GM18868 (cell line): ENCODE data around the gene LHX5.

Source experiments
- ATAC-seq: cut with Tn5 transposase; IDR thresholded peaks from one replicate; pipeline ENCODE4 v1.9.1; 2021; ENCODE audit warnings: mild to moderate bottlenecking, moderate library complexity; ENCODE audit not compliant: unreplicated experiment

Gene LHX5

GRCh38 chr12:113478351-113479011 is 6.8 kb upstream of the LHX5 start:
- no peak for ATAC-seq

GRCh38 chr12:113477842-113478215 is 6.2 kb upstream of the LHX5 start:
- ATAC-seq: no peak

DNA sequence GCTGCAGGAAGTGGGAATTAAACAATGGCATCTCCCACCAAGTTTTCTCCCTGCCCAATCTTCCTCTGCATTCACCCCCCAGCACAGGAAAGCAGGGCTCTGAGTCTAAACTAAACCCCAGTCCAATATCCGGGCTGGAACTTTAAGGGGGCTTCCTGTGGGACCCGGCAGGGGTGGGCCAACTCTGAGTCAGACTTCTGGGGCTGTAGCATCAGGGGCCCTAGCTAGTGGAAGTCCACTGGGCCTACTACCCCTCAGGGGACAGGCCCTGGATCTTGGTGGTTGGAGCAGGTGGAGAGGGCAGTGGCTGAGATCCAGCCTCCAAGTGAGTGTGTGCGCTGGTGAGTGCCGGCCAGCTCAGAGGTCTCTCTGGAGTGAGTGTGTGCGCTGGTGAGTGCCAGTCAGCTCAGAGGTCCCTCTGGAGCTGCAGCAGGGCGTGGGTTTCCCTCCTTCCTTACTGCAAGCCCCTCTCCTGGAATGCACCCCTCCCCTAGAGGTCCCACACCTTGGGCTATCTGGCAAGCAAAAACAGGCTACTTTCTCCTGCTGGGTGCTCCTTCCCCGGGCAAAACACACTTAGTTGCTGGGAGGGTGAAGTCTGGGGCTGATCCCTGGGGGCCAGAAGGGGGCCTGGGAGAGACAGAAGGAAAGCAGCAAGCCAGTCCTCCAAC is 5.6 kb upstream of the LHX5 start:
- ATAC-seq: no peak

- ATAC-seq: no peak
Observed at GRCh38 chr12:113476176-113476986, 4.7 kb upstream of the LHX5 start.

GRCh38 chr12:113475451-113476175 is 3.9 kb upstream of the LHX5 start:
- no peak for ATAC-seq

- no peak for ATAC-seq
Observed at GRCh38 chr12:113474635-113475436, 3.2 kb upstream of the LHX5 start.

- no peak for ATAC-seq
Observed at GRCh38 chr12:113473942-113474341, 2.3 kb upstream of the LHX5 start.

DNA sequence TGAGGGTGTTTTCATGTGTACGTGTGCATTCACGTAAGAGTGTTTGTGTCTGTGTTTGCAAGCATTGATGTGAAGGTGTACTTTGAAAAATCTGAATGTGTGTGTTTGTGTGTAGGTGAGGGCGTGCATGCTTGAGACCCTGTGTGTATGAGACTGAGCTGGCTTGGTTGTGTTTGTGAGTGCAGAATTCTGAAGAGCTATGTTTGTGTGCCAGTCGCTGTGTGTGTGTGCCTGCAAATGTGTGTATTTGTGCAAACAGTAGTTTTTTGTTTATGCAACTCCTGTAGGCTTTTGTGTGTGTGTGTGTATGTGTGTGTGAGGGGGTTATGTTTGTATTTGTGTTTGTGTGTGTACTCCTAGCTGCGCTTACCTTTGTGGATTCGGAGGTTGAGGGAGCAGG is 1.7 kb upstream of the LHX5 start:
- ATAC-seq: no peak

- no peak for ATAC-seq
Observed at GRCh38 chr12:113472191-113473121, 785 bp upstream of the LHX5 start.

- ATAC-seq: no peak
Observed at GRCh38 chr12:113470871-113471618, 626 bp downstream of the LHX5 start.

DNA sequence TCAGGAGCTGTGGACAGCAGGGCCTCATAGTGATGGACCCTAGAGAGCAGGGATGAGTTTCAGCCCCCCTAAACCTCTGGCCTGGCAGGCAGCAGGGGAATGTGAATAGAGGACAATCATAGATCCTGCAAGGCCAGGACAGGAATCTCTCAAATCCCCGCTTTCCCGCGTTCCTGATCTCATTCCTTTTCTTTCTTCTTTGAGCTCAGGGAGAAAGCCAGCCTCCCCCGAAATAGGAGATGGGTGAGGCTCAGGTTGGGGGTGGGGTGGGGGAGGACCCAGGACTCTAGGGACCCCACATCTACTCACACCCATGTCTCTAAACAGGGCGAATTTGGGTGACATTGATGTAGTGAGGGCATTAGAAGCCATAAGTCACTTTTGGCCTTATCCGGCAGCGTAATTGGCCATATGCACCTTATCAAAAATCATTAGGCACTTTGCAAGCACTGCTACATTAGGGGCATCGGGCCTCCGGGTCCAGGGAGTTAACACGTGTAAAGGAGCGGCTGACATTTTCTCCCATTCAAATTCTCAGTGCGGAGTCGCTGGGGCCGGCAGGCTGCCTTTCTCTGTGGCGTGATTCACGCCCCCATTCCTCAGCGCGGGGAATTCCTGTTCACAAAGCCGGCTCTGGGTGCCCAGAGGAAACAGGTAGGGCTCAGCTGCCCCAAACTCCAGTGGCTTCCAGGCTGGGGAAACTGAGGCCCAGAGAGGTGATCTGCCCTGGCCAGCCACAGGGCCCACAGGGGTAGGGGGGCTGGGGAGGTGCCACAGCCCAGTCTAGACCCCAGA is 1.5 kb downstream of the LHX5 start:
- ATAC-seq: no peak

DNA sequence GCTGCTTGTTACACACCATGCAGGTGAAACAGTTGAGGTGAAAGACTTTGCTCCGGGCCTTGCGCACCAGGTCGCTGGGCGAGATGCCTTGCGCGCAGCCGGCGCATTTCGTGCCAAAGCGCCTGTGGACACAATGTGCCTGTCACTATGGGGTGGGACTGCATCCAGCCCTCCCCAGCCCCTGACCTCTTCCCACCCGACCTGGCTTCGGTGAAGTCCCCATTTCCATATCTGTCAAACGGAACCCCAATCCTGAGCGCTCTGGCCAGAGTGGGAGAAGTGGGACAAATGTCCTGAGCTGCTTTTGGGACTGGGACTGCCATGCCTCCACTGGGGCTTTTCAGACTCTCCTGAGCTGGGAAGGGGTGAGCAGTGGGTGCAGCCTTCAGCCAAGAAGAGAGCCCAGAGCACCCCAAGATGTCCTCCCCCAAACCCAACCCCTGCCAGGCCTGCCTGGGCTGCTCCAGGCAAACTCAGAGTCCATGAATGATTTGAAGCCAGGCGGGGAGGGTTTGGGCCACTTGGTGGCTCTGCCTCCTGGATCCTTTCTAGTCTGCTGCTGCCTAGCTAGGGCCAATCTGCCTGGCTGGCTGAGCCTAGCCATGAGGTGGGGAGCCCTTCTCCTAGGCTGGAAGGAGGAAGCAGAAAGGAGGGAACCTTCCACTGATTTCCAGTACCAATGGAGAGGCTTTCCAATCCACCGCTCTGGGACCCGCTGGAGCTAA is 2.3 kb downstream of the LHX5 start:
- ATAC-seq: no peak

GRCh38 chr12:113468365-113469223 is 3.1 kb downstream of the LHX5 start:
- no peak for ATAC-seq

DNA sequence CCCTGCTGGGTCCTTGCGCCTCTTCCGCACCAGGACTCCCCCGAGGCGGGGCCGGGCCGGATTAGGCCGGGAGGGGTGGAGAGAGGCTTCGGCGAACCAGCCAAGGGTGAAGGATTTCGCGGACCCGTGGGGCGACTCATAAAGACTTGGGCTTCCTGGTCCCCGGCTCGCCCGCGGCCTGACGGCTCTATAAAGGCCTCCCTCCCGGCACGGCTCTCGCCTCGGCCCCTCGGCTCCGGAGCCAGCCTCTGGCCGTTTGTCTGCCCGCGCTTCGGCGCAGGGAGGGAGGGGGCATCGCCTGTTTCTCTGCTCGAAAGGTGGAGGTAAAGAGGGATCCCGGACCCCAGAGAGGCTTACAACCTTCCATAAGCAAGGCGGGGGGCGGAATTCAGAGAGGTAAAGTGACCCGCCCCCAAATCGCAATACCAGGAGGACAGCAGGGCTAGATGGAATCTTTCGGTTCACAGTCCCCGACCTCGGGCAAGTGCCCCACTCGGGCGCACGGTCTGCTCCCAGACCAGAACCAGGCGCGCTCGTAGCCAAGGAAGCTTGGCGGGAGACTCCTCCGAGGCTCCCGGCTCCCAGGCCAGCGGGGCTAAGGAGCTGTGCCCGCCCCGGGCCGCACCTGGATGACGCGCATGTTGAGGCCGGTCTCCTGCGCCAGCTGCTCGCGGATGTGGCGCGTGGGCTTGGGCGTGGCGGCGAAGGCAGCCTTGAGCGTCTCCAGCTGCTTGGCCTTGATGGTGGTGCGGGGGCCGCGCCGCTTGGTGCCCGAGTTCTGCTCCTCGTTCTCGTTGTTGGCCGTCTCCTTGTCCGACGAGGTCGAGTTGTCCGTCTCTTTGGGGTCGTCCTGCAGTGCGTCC is 3.9 kb downstream of the LHX5 start:
- no peak for ATAC-seq

DNA sequence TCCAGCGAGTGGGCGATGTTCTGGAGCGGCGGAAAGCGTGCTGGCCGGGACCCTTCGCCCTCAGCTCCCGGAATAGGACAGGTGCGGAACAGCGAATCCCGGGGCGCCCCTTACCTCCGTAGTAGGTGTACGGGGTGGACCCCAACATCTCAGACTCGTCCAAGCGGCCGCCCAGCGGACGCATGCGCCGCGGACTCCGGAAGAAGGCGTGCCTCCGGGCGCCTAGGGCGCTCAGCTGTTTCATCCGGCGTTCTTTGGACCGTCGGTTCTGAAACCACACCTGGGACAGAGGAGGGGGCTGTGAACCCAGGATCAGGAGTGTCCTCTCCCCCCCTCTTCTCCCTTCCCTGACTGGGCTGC is 4.5 kb downstream of the LHX5 start:
- no peak for ATAC-seq
